Activated CD4-positive, alpha-beta T cell treated with anti-CD3 and anti-CD28 coated beads, Interleukin-2, amount 50 U/mL, for 1 hour (primary cell): ENCODE measurements around the gene VIM.
A peak's percentile ranks its signal among the peaks of the same experiment; 100 is the strongest.

Experiments
- DNase-seq: peaks from one replicate; pipeline ENCODE4 v3.0.0-alpha.2; 2020

The VIM gene

DNA sequence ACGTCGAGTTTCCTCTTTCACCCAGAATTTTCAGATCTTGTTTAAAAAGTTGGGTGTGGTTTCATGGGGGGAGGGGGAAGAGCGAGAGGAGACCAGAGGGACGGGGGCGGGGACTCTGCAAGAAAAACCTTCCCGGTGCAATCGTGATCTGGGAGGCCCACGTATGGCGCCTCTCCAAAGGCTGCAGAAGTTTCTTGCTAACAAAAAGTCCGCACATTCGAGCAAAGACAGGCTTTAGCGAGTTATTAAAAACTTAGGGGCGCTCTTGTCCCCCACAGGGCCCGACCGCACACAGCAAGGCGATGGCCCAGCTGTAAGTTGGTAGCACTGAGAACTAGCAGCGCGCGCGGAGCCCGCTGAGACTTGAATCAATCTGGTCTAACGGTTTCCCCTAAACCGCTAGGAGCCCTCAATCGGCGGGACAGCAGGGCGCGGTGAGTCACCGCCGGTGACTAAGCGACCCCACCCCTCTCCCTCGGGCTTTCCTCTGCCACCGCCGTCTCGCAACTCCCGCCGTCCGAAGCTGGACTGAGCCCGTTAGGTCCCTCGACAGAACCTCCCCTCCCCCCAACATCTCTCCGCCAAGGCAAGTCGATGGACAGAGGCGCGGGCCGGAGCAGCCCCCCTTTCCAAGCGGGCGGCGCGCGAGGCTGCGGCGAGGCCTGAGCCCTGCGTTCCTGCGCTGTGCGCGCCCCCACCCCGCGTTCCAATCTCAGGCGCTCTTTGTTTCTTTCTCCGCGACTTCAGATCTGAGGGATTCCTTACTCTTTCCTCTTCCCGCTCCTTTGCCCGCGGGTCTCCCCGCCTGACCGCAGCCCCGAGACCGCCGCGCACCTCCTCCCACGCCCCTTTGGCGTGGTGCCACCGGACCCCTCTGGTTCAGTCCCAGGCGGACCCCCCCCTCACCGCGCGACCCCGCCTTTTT lies at the start of gene VIM:
Gene VIM (plus strand): TSS at position 151 of the 925 bp plus-strand sequence. CDS start 1,182 bp downstream, outside the sequence.
- peak; percentile 85 for DNase-seq

DNA sequence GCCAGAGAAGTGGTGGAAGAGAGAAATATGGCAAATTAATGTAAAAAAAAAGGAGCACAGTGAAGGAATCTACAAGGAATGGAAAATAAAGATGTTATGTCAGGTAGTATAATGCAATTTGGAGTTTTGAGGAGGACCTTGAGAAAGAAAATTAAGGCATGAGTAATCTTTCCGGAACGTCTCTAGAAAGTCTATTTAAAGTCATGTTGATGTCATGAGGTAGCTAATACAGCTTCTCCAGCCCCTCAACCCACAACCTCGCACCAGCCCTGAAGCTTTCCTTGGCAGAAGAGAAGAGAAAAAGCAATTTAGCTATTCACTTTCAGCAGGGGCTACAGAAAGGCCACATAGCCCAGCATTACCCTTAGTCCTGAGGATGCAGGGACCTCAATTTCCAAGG lies 49.0 kb upstream of the VIM start:
- no peak for DNase-seq

DNA sequence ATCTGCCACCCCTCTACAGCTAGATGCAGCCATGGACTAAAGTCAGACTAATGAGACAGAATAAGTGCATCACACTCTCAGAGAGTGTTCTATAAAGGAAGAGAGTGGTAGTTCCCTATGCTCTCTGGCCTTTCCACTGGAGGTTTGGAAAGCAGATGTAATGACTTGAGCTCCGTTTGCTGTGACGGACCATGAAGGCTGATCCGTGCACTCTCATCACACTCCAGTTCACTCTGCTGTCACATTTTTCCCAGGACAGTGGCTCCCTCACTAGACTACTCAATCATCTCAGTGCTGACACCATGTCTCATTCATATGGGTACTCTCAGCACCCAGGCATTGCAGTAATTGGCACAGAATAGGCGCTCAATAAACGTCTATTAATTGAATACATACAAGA lies 46.9 kb upstream of the VIM start:
- no peak for DNase-seq

DNA sequence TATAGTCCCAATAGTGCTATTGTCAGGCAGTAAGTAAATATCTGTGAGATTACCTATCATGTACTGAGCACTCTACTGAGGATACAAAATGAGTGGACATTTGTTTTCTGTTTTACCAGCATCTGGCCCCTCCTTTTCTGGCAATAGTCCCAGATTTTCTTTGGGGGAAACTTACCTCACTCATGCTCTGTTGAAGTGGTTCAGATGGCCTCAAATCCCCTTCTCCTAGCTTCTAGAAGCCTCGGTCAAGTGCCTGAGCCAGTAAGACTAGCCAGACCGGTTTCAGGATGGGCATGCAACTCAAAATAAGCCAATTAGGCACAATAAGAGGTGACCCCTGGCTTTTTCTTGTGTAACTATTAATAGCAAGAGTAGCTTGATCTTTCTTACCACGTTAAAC lies 46.3 kb upstream of the VIM start:
- DNase-seq: no peak

DNA sequence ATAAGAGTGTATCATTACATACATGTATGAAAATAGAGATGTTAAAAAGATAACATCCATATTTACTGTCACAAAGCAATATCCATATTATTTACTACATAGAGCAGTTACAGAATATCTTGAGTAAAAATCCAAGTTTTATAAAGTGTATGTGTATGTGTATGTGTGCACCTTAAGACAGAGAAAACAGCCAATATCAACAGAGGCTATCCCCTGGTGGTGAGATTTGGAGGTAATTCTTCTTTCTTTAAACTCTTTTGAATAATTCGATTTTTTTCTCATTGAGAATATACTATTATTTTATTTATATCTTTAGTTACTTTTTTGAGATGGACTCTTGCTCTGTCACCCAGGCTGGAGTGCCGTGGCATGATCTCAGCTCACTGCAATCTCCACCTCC lies 44.9 kb upstream of the VIM start:
- DNase-seq: no peak

DNA sequence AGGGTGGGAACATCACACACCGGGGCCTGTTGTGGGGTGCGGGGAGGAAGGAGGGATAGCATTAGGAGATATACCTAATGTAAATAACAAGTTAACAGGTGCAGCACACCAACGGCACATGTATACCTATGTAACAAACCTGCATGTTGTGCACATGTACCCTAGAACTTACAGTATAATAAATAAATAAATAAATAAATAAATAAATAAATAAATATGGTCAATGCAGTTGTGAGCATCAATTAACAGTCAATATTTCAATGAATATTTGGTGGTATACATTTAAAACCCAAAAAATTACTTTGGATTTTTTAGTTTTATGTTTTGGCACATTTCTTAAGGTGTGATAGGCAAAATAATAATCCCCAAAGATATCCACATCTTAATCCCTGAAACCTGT lies 42.2 kb upstream of the VIM start:
- DNase-seq: no peak

DNA sequence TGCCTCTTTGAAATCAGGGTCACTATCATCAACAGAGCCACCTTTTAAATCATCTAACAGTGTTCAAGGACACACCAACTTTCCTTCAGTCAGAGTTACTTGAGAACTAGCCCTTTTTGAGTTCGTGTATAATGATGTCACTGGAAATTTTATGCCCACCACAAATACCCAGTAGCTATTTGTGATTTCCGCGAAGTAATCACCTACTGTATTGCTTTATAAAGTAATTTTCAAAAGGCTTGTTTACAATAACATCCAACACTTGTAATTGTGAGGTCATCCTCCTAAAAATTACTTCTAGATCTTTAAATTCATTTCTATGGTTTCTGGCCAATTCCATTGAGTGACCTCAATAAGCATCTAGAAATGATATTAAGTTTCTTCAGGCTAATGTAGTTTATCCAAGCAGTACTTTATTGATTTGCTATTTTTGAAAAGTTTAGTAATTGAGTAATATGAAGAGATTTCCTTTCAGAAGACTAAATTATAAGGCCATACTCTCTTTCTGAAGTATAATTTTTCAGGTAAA lies 39.3 kb upstream of the VIM start:
- DNase-seq: no peak

DNA sequence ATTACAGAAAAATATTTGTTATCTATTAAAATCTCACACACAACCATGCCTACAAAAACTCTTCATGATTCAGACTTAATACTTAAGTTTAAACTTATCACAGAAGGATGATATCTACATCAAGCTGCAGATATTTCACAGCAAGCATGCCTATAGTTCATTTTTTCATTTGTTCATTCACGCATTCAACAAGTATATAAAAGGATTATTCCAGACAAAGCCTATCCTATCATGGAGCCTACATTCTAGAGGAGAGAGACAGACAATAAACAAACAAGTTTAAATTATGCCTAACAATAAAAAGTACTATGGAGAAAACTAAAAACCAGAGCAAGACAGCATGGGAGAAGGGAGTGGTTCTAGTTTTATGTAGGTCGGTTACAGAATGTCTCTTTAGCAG lies 37.4 kb upstream of the VIM start:
- no peak for DNase-seq

DNA sequence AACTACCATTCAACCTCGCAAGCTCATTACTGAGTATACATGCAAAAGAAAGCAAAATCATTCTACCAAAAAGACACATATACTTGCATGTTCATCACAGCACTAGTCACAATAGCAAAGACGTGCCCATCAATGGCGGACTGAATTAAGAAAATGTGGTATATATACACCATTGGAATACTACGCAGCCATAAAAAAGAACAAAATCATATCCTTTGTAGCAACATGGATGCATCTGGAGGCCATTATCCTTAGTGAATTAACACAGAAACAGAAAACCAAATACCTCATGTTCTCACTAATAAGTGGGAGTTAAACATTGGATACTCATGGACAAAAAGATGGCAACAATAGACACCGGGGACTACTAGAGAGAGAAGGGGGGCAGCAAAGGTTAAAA lies 33.0 kb upstream of the VIM start:
- no peak for DNase-seq

DNA sequence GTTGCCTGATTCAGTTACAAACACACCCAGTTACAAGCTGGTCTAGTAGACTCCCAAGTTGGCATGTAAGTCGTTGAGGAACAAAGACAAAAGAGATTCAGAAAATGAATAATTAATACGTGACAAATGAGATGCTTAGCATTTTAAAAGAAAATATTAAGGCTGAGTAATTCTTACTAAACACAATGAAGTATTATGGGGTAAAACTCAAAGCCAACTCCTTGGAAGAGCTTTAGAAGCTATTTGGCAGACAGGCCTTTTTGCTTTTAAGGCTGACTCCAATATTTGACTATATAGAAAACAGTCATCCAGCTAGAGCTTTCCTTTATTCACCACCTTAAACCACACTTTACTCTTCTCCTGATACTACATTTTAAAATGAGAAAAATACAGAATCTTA lies 32.0 kb upstream of the VIM start:
- no peak for DNase-seq

DNA sequence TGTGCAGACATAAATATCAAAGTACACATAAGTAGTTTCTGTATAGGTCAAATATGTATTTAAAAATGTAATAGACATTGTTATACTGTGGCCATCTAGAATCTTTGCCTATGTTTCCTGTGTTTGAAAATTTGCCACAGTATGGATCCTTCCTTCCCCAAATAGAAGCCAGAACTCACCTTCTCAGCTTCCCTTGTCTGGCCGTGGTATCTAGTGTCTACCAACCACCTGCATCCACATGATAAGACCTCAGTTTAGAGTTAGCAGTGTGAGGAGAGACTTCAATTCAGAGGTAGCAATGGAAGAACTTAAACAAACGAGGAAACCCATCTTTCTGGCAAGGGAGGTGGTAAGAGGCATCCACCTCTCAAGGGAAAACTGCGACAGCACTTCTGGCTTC lies 31.5 kb upstream of the VIM start:
- no peak for DNase-seq

DNA sequence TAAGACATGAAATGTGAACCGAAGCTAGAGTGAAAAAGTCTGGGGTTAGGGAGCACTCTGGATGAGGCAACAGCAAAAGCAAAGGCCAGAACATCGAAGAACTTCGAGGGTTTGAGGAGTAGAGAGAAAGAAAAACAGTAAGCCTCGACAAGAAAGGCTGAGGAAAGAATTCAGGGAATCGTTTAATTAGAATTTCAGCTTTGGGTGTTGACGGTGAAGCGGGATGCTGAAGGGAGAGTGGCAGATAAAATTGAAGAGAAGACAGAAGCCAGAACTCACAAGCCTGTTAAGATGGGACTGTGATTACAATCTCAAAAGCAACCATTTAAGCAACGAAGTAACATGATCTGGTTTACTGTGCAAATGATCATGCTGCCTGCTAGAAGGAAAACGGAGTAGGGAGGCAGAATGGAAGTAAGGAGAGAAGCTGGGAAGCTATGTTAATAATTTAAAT lies 28.7 kb upstream of the VIM start:
- DNase-seq: no peak

DNA sequence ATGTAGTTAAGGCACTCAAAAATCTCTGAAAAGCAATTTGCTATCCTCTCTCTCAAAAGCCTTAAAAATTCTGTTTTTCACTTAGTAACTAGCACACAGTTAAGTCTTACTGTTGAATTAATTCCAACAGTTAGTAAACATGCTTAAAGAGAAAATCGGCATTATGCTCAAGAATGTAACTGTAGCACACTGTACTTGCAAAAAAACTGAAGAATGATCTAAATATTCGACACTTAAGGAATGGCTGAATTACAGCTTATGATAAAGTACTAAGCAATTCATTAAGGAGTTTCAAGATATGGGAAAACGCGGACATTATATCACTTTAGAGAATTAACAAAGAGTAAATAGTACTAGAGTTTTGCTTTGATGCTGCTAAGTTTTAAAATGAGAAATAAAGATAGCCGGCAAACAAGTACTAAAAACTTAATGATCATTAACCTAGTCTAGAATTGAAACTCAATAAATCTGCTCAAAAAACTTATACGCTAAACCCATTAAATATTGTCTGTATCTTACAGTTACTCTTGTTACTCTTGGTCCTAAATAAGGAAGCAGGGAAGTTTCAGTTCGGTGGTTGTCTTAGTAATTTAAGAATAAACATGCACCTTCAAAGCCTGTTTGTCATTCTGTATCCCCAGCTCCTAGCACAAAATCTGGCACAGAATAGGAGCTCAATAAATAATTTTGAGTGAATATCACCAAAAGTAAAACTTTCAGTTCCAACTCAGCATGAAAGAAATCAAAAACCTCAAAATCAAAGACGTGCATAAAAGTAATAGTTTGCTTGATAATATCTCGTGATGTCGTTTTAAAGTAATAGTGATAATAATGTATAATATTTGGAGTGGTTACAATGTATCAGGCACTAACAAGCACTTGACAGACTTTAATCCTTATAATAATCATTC lies 27.8 kb upstream of the VIM start:
- no peak for DNase-seq

DNA sequence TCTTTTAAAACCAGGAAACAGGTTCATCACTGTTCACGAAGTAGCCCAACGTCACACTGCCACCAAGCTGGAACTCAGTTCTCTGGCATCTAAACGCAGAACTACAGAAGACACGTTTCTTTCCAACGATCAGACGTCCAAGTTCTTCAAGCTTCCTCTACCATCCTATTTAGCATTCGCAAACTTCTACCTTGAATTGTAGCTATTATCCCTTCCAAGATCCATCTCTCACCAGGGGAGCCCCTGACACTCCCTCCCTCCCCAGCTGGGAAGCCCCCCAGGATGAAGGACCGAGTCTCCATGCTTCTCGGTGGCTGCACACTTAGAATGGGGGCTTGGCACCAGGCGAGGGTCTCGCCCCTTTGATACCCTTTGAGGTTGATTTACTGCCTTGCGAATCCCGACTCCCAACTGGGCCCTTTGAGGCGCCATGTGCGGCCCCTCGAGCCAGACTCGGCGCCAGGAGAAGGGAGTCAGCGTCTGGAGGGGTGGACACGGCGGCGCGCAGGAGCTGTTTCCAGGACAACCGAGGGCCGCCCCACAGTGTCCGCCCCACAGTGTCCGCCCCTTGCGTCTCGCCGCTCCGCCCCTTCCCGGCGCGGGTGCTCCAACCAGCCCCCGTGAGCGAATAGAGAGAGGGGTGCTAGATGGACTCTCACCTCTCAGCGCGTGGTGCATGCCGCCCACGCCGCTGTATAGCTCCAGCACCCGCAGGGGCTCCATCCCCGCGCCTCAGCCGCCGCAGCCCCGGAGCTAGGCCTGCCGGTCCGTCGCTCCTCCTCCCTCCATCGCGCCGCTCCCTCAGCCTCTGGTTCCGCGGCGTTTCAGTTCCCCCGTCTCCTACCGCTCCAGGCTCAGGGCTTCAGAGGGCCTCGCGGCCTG lies 26.9 kb upstream of the VIM start, which contains the start of gene TRDMT1:
Gene TRDMT1 (minus strand): TSS at position 761 of the 882 bp plus-strand sequence. CDS start 38 bp downstream, at position 723.
- DNase-seq: peak; percentile 74

DNA sequence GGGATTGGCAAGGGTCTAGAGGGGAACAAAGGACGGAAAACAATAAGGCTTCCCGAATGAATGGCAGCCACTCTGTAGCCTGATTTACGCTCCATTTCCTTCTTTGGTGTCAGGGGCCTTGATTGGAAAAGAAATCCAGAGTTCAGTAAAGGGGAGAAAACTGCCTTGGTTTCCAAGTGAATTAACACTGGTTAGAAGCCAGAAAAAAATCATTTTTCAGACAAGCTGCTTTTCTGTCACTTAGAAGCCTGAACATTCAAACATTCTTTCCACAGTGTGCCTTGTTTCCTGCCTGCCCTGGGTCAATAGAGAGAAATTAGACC lies 26.3 kb upstream of the VIM start:
- DNase-seq: no peak

DNA sequence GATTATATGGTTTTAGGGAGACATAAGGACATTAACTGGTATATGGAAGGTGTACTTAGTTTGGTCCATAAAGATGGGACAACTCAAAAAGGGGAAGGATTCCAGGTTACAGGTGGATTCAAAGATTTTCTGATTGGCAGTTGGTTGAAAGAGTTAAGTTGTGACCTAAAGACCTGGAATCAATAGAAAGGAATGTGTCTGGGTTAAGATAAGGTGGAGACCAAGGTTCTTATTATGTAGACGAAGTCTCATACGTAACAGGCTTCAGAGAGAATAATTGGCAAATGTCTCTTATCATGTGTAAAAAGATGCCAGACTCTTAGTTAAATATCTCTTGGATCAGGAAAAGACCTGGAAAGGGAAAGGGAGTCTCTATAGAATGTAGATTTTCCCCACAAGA lies 25.5 kb upstream of the VIM start:
- no peak for DNase-seq

DNA sequence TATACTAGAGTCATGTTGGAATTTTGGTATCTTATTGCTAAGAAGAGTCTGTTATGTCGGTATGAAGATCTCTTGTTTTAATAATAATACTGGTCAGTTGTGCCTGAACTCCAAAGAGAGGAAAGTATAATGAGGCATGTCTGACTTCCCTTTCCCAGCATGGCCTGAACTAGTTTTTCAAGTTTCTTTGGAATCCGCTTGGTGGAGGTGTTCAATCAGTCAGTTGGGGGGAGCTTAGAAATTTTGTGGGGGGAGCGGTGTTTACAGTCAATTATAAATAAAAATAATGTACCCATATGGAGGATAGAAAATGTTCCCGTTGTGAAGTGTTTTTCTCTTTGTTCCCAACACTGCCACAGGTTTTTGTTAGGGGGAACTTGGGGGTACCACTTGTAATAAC lies 25.0 kb upstream of the VIM start:
- DNase-seq: no peak

DNA sequence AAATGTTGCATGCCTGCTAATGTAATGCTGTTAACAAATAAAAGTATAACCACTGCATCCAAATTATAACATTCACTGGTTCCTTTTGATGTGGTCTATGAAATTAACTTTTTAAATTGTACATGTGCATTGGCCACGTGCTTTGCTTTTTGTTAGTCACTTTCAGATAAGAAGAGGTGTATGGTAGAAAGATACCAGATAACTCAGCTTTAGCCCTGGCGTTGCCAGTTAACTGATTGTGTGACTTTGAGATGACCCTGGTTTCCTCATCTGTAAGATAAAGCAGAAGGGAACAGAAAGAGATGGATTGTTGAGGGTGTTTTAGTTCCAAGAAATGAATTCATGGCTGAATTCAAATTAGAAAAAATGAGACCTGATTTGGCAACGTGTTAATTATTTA lies 24.6 kb upstream of the VIM start:
- DNase-seq: no peak

DNA sequence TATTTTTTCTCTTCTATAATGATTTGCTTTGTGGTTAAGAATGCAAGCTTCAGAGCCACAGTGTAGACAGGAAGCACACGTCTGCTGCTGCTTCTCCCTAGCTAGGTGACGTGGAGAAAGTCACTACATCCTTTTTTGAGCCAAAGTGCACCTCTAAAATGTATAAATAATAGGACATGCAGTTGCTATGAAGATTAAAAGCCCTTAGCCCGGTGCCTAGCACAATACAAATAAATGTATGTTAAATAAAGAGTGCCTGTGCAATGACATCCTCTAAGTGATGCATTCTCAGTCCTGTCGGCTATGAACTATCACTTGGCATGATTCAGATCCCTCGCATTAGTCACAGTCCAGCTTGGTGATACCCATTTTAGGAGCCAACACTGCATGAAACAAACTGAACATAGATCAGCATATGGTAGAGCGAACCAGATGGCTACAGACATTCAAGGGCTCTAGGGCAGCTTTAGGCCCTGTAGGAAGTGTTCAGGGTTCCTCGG lies 21.8 kb upstream of the VIM start:
- peak; percentile 40 for DNase-seq

DNA sequence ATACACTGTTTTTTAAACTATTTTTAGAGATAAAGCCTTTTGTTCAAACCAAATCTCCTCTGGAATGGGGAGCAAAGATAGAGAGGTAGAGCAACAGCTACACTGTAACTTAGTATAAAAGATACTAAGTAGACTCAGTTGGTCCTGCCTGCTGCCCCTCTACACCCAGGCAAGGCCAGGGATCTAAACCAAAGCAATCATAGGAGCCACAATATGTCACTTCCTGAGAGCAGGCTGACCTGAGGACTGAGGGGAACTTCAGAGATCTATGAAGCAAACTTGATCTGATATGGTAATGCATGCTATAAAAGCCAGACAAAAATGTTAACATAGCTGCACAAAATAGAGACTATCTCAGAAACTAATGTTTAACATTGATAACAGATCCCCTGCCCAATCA lies 19.6 kb upstream of the VIM start:
- DNase-seq: no peak

DNA sequence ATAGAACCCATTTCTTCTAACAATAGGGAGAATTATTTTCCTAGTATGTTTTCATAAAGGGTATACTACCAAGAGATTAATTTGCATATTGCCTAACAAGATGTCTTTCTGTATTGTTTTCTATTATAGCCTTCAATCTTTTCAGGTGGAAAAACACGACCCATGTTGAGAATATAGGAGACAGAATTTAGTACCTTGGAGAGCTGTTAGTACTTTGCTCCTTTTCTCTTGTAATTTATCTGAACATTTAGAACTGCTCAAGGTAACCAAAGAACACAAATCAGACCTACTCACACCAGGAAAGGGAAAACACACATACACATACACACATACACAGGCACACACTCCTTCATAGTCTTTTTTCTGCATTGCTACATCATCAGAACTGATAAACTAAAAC lies 18.7 kb upstream of the VIM start:
- DNase-seq: no peak

DNA sequence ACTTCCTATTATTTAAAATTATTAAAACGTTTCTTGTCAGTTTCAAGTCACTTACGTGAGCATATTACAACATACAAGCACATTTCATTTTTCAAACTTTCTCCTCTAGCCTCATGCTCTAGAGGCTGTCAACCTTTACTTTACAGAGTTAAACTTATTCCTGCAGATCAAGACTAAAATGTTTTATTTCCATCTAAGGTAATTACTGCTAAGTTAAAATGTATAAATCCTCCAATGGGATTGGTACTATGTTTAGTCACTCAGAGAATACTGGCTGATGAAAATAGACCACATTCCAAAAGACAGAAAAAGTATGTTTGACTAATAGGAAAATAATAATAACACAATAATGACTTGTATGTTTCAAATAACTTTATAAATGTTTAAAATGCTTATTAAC lies 18.2 kb upstream of the VIM start:
- no peak for DNase-seq
